ENCODE data around the gene SYNE1.

GRCh38 chr6:152124429-152125074, 512.6 kb downstream of the SYNE1 start:
- TF ChIP-seq CTCF (IDR thresholded peaks at IDR 0.05 in 2 of 3, conservative IDR thresholded peaks at IDR 0.05 in 1 of 3; ENCODE audit: control insufficient read depth in 2 of 3, extremely low read depth in 1 of 3, insufficient read depth in 1 of 3, low read depth in 3 of 3, low read length in 3 of 3): peak; percentile 57 to 63 (median 58); a peak in 5 of 6 replicates
- TF ChIP-seq PML (IDR thresholded peaks at IDR 0.05; ENCODE audit: low read length): no peak
- no peak for TF ChIP-seq IRF3 (IDR thresholded peaks at IDR 0.05)
- no peak for TF ChIP-seq HSF1 (IDR thresholded peaks at IDR 0.05; ENCODE audit: low read depth, low read length)
- TF ChIP-seq USF2 (IDR thresholded peaks at IDR 0.05; ENCODE audit: borderline replicate concordance, low read depth, low read length): no peak
- TF ChIP-seq POLR2AphosphoS5 (IDR thresholded peaks at IDR 0.05; ENCODE audit: low read length): no peak
- TF ChIP-seq POLR2A (IDR thresholded peaks at IDR 0.05; ENCODE audit: low read depth, low read length): no peak
- TF ChIP-seq SIN3A (IDR thresholded peaks at IDR 0.05; ENCODE audit: low read depth, low read length): no peak
- peak; percentile 72 for TF ChIP-seq RAD21 (IDR thresholded peaks at IDR 0.05; ENCODE audit: insufficient read depth, low read depth, low read length)
